DMS153 treated with DMSO at 0.1 percent for 48 hours (cell line): ENCODE results near the gene CD276.
"Not testable (repeated sequence)": the region's sequence is repeated elsewhere in the genome, so short reads cannot be mapped to it uniquely, and the experiment has no call there.

Experiments used
- DNase-seq: peaks from one replicate; lab custom pipeline; 2025; ENCODE audit not compliant: unreplicated experiment; lab: John Stamatoyannopoulos, UW

CD276 gene

DNA sequence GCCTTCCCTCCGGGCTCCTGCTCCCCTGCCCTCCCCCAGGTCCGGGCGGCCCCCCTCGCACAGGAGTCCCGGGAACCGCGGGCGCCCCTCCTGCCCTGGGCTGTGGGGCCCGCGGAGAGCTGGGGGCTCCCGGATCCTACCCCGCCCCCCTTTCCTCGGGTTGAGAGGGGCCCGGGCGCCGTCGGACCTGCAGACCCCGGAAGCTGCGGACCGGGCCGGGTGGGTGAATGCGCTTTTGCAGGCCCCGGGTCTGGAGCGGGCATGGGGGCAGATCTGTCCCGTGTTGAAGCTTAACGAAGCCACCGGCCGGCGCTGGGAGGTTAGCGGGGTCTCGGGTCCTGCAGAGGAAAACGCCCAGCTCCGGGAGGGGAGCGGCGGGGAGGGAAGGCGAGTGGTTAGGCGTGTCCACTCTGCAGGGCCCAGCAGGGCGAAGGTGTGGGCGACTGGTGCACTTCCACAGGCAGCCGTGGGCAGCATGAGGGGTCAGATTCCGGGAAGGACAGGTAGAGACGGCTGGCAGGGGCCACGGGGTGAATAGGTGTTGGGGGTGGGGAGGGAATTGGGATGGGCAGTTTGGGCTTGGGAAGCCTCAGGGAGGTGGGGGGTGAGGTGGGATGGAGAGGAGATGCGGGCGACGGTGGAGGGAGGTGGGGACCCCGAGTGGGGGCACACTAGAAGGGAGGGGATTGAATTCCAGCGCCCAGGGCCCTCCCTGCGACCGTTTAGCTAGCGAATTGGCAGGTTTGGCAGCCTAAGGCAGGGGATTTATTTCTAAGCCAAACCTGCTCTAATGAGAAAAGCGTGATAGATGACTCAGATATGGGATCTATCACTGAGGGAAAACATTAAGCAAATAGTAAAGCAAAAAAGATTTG is 635 bp downstream of the CD276 start:
- DNase-seq = no peak

DNA sequence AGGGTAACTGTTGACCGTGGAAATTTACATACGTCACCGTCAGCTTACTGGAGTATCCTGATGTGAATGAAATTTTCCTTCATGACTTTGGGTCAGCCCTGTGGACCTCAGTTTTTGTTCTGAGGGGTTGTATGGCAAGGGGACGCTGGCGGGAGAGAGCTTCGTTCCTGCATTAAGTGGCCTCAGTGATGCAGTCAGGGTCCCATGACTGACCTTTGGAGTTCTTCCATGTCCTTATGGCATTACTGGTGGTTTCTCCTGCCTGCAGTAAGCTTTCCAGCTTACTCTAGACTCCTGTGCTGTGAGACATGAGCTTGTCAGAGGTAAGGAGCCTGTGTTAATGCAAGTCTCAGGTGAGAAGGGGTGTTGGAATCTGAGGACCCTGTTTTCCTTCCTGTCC is 1.8 kb downstream of the CD276 start:
- DNase-seq = no peak

DNA sequence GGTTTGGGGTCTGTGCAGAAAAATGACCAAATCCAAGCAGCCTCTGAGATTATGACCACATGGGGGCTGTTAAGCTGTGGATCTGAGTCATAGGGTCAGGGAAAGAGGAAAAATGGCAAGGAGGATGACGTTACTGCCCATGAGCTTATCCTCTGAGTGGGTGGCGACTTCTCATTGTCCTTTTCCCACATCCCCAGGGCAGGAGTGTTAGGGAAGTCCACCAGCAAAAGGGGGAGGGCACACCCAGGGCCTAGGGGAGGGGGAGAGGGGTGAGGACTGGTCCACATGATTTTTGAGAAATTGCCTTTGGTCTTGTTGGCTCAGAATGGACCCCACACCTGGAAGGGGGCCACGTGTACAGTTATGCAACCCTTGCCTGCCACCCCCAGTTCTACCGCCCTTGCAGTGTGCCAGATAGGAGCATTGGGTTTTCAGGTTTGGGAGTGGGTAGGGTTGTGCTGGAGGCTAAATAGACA is 2.6 kb downstream of the CD276 start:
- no peak for DNase-seq

DNA sequence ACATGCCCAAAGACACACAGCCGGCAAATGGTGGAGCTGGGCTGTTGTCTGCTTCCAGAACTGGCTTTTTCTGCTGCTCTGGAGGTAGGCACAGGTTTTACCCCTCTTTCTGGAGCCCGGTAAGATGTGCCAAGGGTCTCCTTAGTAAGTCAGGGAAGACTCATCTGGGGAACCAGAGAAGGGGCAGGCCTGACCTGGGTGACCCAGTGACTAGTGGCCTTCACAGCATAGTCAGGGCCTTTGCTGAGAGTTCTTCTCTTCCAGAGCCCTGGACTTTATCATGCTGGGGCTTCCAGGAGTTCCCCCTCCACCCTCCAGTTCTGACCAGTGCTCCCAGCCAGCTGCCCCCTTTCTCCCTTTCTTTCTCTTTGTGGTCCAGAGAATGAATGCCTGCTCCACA is 3.2 kb downstream of the CD276 start:
- DNase-seq = no peak

DNA sequence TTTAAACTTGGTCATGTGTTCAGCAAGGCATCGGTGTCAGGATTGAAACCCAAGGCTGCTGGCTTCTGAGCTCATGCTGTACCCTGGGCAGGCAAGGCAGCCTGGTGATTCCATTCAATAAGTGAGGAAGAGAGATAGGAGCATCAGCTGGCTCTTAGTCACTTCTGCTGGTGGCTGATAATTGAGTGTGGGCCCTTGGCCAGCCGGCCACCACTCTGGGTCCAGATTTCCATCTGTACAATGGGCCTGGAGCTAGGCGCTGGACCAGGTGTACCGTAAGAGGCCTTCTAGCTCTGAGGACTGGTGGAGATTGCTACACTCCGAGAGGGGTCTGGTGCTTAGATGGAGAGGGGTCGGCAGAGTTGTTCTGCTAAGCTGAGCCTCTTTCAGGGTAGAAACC is 4.3 kb downstream of the CD276 start:
- DNase-seq = no peak

- no peak for DNase-seq
Measured at GRCh38 chr15:73691396-73691795, 7.2 kb downstream of the CD276 start.

- no peak for DNase-seq
Measured at GRCh38 chr15:73694419-73694818, 10.2 kb downstream of the CD276 start.

- no peak for DNase-seq
Measured at GRCh38 chr15:73695773-73696640, 11.8 kb downstream of the CD276 start.

- no peak for DNase-seq
Measured at GRCh38 chr15:73696641-73697001, 12.4 kb downstream of the CD276 start.

DNA sequence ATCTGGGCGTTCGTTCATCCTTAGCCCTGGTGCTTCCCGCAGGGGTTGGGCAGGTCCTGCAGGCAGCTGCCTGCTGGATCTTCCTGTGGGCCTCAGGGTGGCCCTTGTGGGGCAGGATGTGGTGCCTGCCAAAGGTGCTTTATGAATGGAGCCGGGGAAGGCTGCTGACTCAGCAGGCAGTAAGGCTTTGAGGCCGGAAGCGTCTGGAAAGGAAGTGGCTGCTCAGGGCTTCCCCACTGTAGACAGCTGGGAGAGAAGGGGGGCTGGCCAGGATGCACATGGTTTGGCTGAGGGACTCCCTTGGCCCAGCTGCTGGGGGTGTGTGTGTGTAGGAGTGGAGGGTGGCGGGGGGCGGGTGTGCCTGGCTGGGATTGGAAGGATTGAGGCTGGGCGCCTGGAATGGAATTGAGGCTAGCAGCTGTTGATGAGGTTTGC is 12.9 kb downstream of the CD276 start:
- DNase-seq = peak; percentile 43

DNA sequence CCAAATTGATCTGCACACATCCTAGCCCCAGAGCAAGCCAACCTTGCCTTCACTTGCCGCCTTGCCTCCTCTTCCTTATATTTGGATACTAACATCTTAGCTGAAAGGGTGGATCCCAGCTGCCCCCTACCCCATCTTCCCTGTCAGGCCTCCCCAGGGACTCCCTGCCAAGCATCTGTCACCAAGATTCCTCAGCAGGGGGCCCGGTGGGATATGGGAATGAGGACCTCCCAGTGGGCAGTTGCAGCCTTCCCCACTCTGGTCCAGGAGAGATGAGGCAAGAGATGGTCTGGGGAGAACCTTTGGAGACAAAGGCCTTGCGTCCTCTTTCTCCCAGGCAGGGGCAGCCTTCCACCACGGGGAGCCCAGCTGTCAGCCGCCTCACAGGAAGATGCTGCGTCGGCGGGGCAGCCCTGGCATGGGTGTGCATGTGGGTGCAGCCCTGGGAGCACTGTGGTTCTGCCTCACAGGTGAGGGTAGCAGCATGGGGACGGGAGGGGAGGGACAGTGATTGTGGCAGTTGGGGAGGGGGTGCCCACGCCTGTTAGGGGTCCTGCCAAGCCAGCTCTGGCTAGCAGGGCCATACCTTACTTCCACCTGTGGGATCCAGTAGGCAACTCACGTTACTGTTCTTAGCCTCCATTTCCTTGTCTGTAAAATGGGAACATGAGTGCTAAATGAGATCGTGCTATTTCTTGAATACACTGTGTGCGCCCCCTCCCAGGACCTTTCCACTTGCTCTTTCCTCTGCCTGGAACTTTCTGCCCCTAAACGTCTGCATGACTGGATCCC is 15.3 kb downstream of the CD276 start:
- no peak for DNase-seq

- peak; percentile 8 for DNase-seq
Measured at GRCh38 chr15:73700041-73700842, 16.1 kb downstream of the CD276 start.

- not testable (repeated sequence) for DNase-seq
Measured at GRCh38 chr15:73702311-73703239, 18.4 kb downstream of the CD276 start.

- DNase-seq = not testable (repeated sequence)
Measured at GRCh38 chr15:73703601-73704000, 19.4 kb downstream of the CD276 start.

DNA sequence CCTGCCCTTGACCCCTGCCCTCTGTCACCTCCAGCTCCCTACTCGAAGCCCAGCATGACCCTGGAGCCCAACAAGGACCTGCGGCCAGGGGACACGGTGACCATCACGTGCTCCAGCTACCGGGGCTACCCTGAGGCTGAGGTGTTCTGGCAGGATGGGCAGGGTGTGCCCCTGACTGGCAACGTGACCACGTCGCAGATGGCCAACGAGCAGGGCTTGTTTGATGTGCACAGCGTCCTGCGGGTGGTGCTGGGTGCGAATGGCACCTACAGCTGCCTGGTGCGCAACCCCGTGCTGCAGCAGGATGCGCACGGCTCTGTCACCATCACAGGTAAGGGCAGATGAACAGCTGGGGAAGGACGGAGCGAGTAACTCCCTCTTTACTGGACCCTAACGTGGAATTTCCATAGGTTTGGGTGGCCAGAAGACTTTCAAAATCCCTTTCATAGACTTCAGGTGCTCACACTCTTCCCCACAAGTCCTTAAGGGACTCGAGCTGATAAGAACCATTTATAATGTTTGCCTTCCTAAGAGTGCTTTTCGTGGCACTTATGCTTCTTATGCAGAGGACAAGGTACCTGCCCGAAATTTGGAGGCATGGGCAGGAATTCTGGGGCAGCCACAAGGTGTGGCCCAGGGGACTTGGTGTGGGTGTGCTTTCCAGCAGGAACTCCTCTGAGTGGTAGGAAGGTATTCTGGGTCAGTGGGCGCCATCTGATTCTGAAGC is 20.1 kb downstream of the CD276 start:
- not testable (repeated sequence) for DNase-seq

GRCh38 chr15:73704869-73705645 is 20.9 kb downstream of the CD276 start:
- DNase-seq = no peak

GRCh38 chr15:73708691-73709090 is 24.5 kb downstream of the CD276 start:
- no peak for DNase-seq

DNA sequence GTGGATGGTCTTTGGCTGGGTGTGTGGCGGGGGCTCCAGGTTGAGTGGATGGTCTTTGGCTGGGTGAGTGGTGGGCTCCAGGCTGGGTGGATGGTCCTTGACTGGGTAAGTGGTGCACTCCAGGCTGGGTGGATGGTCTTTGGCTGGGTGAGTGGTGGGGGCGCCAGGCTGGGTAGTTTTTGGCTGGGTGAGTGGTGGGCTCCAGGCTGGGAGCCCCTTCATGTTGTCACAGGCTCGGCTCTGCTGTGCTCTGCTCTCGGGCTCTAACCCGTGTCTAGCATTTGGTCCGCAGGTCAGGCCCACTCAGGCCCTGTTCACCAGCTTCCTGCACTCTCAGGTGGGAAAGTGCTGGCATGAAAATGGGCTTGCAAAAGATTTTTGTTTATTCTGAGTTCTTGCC is 25.1 kb downstream of the CD276 start:
- DNase-seq = no peak
